K562 (cell line): Measurements from ENCODE around the gene CHCHD10. TPM values are rescaled to one million over a fixed set of nuclear protein-coding genes. Genes with fewer than 3 reads are reported as not detected.

Experiments used
- ADNP ChIP-seq: fragments of 200-800 bp; sonication (Bioruptor generic); IDR thresholded peaks from 2 replicates; pipeline ENCODE4 v1.6.1; 2016; ENCODE audit warnings: missing genetic modification characterization, missing compliant biosample characterization
- ILK ChIP-seq: fragments of 450-650 bp; IDR thresholded peaks from 2 replicates; pipeline ENCODE4 v1.6.1; 2016; ENCODE audit warnings: missing genetic modification characterization, low read depth, mild to moderate bottlenecking, missing compliant biosample characterization, moderate library complexity, borderline replicate concordance
- RBFOX2 ChIP-seq: fragments of 200-400 bp; formaldehyde crosslinking; IDR thresholded peaks from 2 replicates; pipeline ENCODE4 v1.6.1; 2017; ENCODE audit warnings: low read depth, mild to moderate bottlenecking, low read length, moderate library complexity
- RBM39 ChIP-seq: fragments of 200-400 bp; formaldehyde crosslinking; optimal IDR thresholded peaks from 2 replicates; pipeline ENCODE3; 2018; ENCODE audit warnings: low read depth, low read length
- SAP30 ChIP-seq: fragments of 200-600 bp; sonication (generic); IDR thresholded peaks from 2 replicates; pipeline ENCODE4 v1.6.1; 2012; ENCODE audit warnings: borderline replicate concordance, low read depth, mild to moderate bottlenecking, moderate library complexity, low read length, control low read depth, inconsistent platforms; ENCODE audit not compliant: insufficient read depth, poor library complexity, severe bottlenecking
- XRCC3 ChIP-seq: fragments of 450-650 bp; IDR thresholded peaks from 2 replicates; pipeline ENCODE4 v1.6.1; 2017; ENCODE audit warnings: mild to moderate bottlenecking, moderate library complexity
- ZNF12 ChIP-seq: sonication (generic); formaldehyde crosslinking; IDR thresholded peaks from 2 replicates; pipeline ENCODE4 v1.4.0; 2020; ENCODE audit warnings: mild to moderate bottlenecking, missing genetic modification reagents
- ZNF121 ChIP-seq: sonication (generic); formaldehyde crosslinking; conservative IDR thresholded peaks from 2 replicates; pipeline ENCODE4 v1.8.0; 2022; ENCODE audit warnings: missing genetic modification reagents
- ZNF212 ChIP-seq: fragments of 450-650 bp; formaldehyde crosslinking; IDR thresholded peaks from 2 replicates; pipeline ENCODE4 v1.4.0; 2020; ENCODE audit warnings: mild to moderate bottlenecking
- ZNF778 ChIP-seq: fragments of 450-650 bp; formaldehyde crosslinking; IDR thresholded peaks from 2 replicates; pipeline ENCODE4 v1.4.0; 2020; ENCODE audit warnings: mild to moderate bottlenecking, moderate library complexity
- polyA plus RNA-seq, 8 experiments: library from polyadenylated mRNA; depleted of rRNA in 4 of 8; stranded (reverse) in 5 of 8; unstranded in 3 of 8; fragments of >200 nt; fragmentation: Nextera tagmentation in 2 of 8; fragmentation: Illumina TruSeq in 1 of 8; extraction: Ambion mirVana in 2 of 8; extraction: Trizol in 1 of 8; gene quantifications; 2 replicates each; pipeline versions ENCODE4 v1.2.1 to v1.2.3, GENCODE V29; 2011 to 2014; ENCODE audit warnings: inconsistent platforms in 1 of 8, missing spikeins in 1 of 8
- total RNA-seq, 7 experiments: library from RNA; depleted of rRNA in 6 of 7; stranded (reverse); fragments of >200 nt in 6 of 7; fragmentation: Illumina TruSeq in 2 of 7; extraction: Trizol in 2 of 7; gene quantifications; 2 replicates each; pipeline versions ENCODE4 v1.2.1 to v1.2.3, GENCODE V29; 2011 to 2021; ENCODE audit warnings: low replicate concordance in 1 of 7
- TF ChIP-seq, protein P1 (sequence below): fragments of 250-450 bp; sonication (Bioruptor Pico); IDR thresholded peaks from 2 replicates; pipeline ENCODE4 v1.5.0; 2021; ENCODE audit warnings: mild to moderate bottlenecking, moderate library complexity
- TF ChIP-seq, protein P2 (sequence below): sonication (generic); formaldehyde crosslinking; IDR thresholded peaks from 2 replicates; pipeline ENCODE4 v1.8.0; 2022; ENCODE audit warnings: missing genetic modification reagents, mild to moderate bottlenecking, borderline replicate concordance
- TF ChIP-seq, protein P3 (sequence below): fragments of 150-350 bp; IDR thresholded peaks from 2 replicates; pipeline ENCODE4 v1.6.1; 2014; ENCODE audit warnings: low read depth, mild to moderate bottlenecking, low read length, borderline replicate concordance
- TF ChIP-seq, protein P4 (sequence below): fragments of 450-650 bp; IDR thresholded peaks from 2 replicates; pipeline ENCODE4 v1.6.1; 2017; ENCODE audit warnings: antibody characterized with exemption
- TF ChIP-seq, protein P5 (sequence below): fragments of 250-450 bp; sonication (Bioruptor Pico); IDR thresholded peaks from 2 replicates; pipeline ENCODE4 v1.8.0; 2021; ENCODE audit warnings: moderate library complexity, mild to moderate bottlenecking, inconsistent platforms

CHCHD10 gene
- total and polyA plus RNA-seq, 9 of the 15 experiments (the other 6 are each of a cell fraction or from before 2014, with no cell fraction given), result 15.2 to 292 (median 102) TPM

DNA sequence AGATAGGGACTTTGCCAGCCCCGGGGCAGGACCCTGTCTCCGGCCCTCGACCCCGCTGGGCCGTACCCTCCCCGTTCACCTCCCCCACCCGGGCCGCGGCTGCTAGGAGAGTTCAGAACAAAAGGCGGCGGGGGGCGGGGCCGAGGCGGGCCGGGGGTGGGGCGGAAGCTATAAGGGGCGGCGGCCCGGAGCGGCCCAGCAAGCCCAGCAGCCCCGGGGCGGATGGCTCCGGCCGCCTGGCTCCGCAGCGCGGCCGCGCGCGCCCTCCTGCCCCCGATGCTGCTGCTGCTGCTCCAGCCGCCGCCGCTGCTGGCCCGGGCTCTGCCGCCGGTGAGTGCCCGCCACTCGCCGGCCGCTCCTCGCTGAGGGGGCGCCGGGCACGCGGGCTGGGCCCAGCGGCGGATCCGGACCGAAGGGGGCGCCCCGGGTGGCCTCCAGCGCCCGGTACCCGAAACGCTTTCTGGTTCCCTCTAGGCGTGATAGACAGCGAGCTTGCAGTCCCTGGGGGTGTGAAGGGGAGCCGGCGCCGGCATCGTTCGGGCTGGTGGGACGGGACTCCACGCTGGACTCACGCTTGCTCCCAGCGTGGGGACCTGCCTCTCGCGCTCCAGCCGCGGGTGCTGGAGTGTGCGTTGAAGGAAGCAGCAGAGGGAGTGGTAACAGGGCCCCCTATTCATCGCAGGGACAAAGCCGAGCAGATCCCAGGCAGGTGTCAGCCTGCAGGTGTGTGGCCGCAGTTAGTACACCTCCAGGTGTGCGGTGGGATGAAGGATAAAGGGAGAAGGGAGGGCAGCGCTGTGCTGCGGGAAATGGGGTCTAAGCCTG, 5.1 kb upstream of the CHCHD10 start, which contains the start of gene MMP11 (continued):
- TF ChIP-seq ZNF778 (CRISPR knock-in tag) (no peak), ZNF12 (CRISPR knock-in tag) (no peak), SAP30 (no peak), ZNF121 (no peak), RBM39 (no peak), ADNP (tag) (no peak), XRCC3 (no peak), RBFOX2 (peak; percentile 56), ILK (tag) (no peak), ZNF212 (CRISPR knock-in tag) (no peak)
- TF ChIP-seq, protein P1, sequence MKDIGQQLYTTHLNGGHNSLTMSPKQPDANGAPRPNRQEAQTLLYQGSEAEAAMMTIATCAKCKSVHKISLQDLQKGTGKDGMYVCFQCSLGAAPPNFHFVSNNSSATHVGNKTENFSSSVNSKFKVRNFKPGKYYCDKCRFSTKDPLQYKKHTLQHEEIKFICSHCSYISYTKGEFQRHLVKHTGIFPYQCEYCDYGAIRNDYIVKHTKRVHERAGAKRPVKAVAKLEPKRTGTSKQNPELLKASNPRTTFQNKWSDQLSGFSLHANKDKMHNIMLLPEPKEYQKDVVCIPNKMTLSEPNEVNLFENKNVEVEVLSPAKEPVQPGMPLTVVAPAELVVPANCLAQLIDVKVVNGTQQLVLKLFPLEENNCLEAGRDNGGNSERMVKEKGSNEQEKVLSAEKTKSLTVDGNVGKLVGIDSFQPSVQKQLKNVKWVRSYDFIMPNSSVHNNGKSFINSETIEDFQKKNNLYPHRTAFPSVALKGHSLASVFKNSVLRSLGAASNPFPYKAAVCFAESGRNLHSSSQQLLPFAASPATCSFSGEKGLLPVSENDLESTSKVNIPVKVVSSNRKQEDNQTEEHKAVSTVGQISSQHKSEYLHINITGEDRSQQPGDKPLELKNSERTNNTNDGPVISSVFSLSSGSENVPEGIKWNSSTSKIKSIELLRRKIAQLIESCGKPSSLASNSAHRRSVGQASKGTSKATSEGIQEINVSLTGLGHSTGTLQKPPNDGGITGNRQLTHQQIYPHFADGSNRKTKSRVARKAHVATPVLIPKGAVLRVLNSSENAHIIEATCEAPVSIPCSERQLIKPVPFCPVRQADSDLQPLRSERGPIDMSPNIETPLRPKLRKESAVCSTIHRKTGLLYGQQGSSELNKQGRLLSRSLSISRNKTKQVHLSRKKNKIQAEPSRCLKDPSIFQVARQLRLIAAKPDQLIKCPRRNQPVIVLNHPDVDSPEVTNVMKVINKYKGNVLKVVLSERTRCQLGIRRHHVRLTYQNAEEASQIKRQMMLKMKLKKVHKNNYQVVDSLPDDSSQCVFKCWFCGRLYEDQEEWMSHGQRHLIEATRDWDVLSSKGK (CRISPR knock-in tag), result no peak
- TF ChIP-seq, protein P2, sequence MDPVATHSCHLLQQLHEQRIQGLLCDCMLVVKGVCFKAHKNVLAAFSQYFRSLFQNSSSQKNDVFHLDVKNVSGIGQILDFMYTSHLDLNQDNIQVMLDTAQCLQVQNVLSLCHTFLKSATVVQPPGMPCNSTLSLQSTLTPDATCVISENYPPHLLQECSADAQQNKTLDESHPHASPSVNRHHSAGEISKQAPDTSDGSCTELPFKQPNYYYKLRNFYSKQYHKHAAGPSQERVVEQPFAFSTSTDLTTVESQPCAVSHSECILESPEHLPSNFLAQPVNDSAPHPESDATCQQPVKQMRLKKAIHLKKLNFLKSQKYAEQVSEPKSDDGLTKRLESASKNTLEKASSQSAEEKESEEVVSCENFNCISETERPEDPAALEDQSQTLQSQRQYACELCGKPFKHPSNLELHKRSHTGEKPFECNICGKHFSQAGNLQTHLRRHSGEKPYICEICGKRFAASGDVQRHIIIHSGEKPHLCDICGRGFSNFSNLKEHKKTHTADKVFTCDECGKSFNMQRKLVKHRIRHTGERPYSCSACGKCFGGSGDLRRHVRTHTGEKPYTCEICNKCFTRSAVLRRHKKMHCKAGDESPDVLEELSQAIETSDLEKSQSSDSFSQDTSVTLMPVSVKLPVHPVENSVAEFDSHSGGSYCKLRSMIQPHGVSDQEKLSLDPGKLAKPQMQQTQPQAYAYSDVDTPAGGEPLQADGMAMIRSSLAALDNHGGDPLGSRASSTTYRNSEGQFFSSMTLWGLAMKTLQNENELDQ (CRISPR knock-in tag), result no peak
- TF ChIP-seq, protein P3, sequence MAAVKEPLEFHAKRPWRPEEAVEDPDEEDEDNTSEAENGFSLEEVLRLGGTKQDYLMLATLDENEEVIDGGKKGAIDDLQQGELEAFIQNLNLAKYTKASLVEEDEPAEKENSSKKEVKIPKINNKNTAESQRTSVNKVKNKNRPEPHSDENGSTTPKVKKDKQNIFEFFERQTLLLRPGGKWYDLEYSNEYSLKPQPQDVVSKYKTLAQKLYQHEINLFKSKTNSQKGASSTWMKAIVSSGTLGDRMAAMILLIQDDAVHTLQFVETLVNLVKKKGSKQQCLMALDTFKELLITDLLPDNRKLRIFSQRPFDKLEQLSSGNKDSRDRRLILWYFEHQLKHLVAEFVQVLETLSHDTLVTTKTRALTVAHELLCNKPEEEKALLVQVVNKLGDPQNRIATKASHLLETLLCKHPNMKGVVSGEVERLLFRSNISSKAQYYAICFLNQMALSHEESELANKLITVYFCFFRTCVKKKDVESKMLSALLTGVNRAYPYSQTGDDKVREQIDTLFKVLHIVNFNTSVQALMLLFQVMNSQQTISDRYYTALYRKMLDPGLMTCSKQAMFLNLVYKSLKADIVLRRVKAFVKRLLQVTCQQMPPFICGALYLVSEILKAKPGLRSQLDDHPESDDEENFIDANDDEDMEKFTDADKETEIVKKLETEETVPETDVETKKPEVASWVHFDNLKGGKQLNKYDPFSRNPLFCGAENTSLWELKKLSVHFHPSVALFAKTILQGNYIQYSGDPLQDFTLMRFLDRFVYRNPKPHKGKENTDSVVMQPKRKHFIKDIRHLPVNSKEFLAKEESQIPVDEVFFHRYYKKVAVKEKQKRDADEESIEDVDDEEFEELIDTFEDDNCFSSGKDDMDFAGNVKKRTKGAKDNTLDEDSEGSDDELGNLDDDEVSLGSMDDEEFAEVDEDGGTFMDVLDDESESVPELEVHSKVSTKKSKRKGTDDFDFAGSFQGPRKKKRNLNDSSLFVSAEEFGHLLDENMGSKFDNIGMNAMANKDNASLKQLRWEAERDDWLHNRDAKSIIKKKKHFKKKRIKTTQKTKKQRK, result no peak
- TF ChIP-seq, protein P4, sequence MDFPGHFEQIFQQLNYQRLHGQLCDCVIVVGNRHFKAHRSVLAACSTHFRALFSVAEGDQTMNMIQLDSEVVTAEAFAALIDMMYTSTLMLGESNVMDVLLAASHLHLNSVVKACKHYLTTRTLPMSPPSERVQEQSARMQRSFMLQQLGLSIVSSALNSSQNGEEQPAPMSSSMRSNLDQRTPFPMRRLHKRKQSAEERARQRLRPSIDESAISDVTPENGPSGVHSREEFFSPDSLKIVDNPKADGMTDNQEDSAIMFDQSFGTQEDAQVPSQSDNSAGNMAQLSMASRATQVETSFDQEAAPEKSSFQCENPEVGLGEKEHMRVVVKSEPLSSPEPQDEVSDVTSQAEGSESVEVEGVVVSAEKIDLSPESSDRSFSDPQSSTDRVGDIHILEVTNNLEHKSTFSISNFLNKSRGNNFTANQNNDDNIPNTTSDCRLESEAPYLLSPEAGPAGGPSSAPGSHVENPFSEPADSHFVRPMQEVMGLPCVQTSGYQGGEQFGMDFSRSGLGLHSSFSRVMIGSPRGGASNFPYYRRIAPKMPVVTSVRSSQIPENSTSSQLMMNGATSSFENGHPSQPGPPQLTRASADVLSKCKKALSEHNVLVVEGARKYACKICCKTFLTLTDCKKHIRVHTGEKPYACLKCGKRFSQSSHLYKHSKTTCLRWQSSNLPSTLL, result no peak
- TF ChIP-seq, protein P5, sequence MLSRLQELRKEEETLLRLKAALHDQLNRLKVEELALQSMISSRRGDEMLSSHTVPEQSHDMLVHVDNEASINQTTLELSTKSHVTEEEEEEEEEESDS (CRISPR knock-in tag), result no peak
